Measurements from ENCODE around the gene INPP5A. TPM values are rescaled to one million over a fixed set of nuclear protein-coding genes. Genes with fewer than 3 reads are reported as not detected.
A peak's percentile ranks its signal among the peaks of the same experiment; 100 is the strongest.

Gene INPP5A
- total and polyA plus RNA-seq, 2 donors (not counting 1 experiment from before 2014, with no cell fraction given): 9.3 to 87.8 TPM

GRCh38 chr10:132564690-132565089 is 27.1 kb downstream of the INPP5A start:
- Mint-ChIP-seq H3K27ac (peak overlapping the region; percentile 32), H3K4me1 (peaks cover 51% of the 10 kb centered on the region), H3K4me3 (no peak overlapping the region), H3K27me3 (no peaks in the 10 kb centered on the region), H3K9me3 (ENCODE audit: insufficient read depth) (no peaks in the 10 kb centered on the region)
- Histone ChIP-seq H3K27me3 (replicated peaks in 1 of 4; ENCODE audit: control extremely low read depth in 1 of 4, control insufficient read depth in 3 of 4, insufficient read depth in 4 of 4, low read length in 3 of 4) (no peaks in the 10 kb centered on the region), H3K4me3 (ENCODE audit: control extremely low read depth in 1 of 5, extremely low read depth in 1 of 5, insufficient read depth in 1 of 5, low read depth in 2 of 5, low read length in 4 of 5) (no peak overlapping the region), H3K9me3 (ENCODE audit: control extremely low read depth in 1 of 3, control insufficient read depth in 2 of 3, insufficient read depth in 1 of 3, low read length in 2 of 3) (no peaks in the 10 kb centered on the region), H3K27ac (ENCODE audit: low read length in 2 of 2) (no peak overlapping the region), H3K4me1 (ENCODE audit: control insufficient read depth in 2 of 2, insufficient read depth in 2 of 2, low read length in 2 of 2) (peaks cover 34 to 42% of the 10 kb centered on the region in 2 donors), H3K4me2 (replicated peaks; ENCODE audit: low read depth, low read length, poor library complexity, severe bottlenecking) (no peak overlapping the region), H2AFZ (ENCODE audit: insufficient read depth, low read depth, low read length, poor library complexity, severe bottlenecking) (no peak overlapping the region), H3K9ac (ENCODE audit: low read length) (no peak overlapping the region), H3K79me2 (ENCODE audit: control insufficient read depth, insufficient read depth, low read length) (peaks cover 98% of the 10 kb centered on the region), H4K20me1 (ENCODE audit: control insufficient read depth, insufficient read depth, low read length, poor library complexity, severe bottlenecking) (peaks cover 66% of the 10 kb centered on the region), H3K36me3 (replicated peaks in 1 of 2; ENCODE audit: control extremely low read depth in 1 of 2, control insufficient read depth in 1 of 2, extremely low read depth in 1 of 2, insufficient read depth in 2 of 2, low read length in 1 of 2) (no peaks in the 10 kb centered on the region)
- 92% methylated on average over 6 of the region's 11 CpGs for WGBS (ENCODE audit: insufficient coverage)
- ATAC-seq (ENCODE audit: low read depth): no peak
- DNase-seq: no peak
- ChIA-PET POLR2A (no interaction called here), CTCF (no interaction called here)
- TF ChIP-seq CTCF (IDR thresholded peaks at IDR 0.05) (no peak), EZH2 (IDR thresholded peaks at IDR 0.05; ENCODE audit: borderline replicate concordance, insufficient read depth, low read depth, low read length, poor library complexity, severe bottlenecking) (no peak)
- intact Hi-C loops (cut with micrococcal nuclease): no loop called here

- intact Hi-C loops (cut with micrococcal nuclease): no loop called here
Measured at GRCh38 chr10:132565516-132566209, 28.1 kb downstream of the INPP5A start.

More at GRCh38 chr10:132565516-132566209, 28.1 kb downstream of the INPP5A start:
- Histone ChIP-seq H3K4me1 (ENCODE audit: control insufficient read depth in 2 of 2, insufficient read depth in 2 of 2, low read length in 2 of 2) (peaks cover 30 to 41% of the 10 kb centered on the region in 2 donors), H3K4me2 (replicated peaks; ENCODE audit: low read depth, low read length, poor library complexity, severe bottlenecking) (no peak overlapping the region), H3K79me2 (ENCODE audit: control insufficient read depth, insufficient read depth, low read length) (peaks cover 98% of the 10 kb centered on the region), H3K27me3 (replicated peaks in 1 of 4; ENCODE audit: control extremely low read depth in 1 of 4, control insufficient read depth in 3 of 4, insufficient read depth in 4 of 4, low read length in 3 of 4) (no peaks in the 10 kb centered on the region), H3K36me3 (replicated peaks in 1 of 2; ENCODE audit: control extremely low read depth in 1 of 2, control insufficient read depth in 1 of 2, extremely low read depth in 1 of 2, insufficient read depth in 2 of 2, low read length in 1 of 2) (no peaks in the 10 kb centered on the region), H2AFZ (ENCODE audit: insufficient read depth, low read depth, low read length, poor library complexity, severe bottlenecking) (no peak overlapping the region), H4K20me1 (ENCODE audit: control insufficient read depth, insufficient read depth, low read length, poor library complexity, severe bottlenecking) (peaks cover 66% of the 10 kb centered on the region), H3K9ac (ENCODE audit: low read length) (no peak overlapping the region), H3K4me3 (ENCODE audit: control extremely low read depth in 1 of 5, extremely low read depth in 1 of 5, insufficient read depth in 1 of 5, low read depth in 2 of 5, low read length in 4 of 5) (no peak overlapping the region), H3K9me3 (ENCODE audit: control extremely low read depth in 1 of 3, control insufficient read depth in 2 of 3, insufficient read depth in 1 of 3, low read length in 2 of 3) (no peaks in the 10 kb centered on the region), H3K27ac (ENCODE audit: low read length in 2 of 2) (no peak overlapping the region)
- WGBS (ENCODE audit: insufficient coverage): 96% methylated on average over 10 of the region's 12 CpGs
- H3K4me3 Mint-ChIP-seq: no peak overlapping the region
- H3K9me3 Mint-ChIP-seq (ENCODE audit: insufficient read depth): no peaks in the 10 kb centered on the region
- DNase-seq (no peak), ATAC-seq (ENCODE audit: low read depth) (no peak)
- POLR2A ChIA-PET: no interaction called here
- TF ChIP-seq CTCF (IDR thresholded peaks at IDR 0.05): no peak
- no peak for TF ChIP-seq EZH2 (IDR thresholded peaks at IDR 0.05; ENCODE audit: borderline replicate concordance, insufficient read depth, low read depth, low read length, poor library complexity, severe bottlenecking)
- CTCF ChIA-PET: no interaction called here
- H3K4me1 Mint-ChIP-seq: peaks cover 41% of the 10 kb centered on the region
- no peaks in the 10 kb centered on the region for H3K27me3 Mint-ChIP-seq
- no peak overlapping the region for H3K27ac Mint-ChIP-seq
